ENCODE results near the gene UQCR10.

GRCh38 chr22:29735416-29735815 lies 31.8 kb upstream of the UQCR10 start:
- no peak for TF ChIP-seq CTCF (IDR thresholded peaks at IDR 0.05)
- no peak for TF ChIP-seq POLR2A (IDR thresholded peaks at IDR 0.05)
